CD4-positive, alpha-beta memory T cell (primary cell): ENCODE results near the gene GABRA1. TPM values are rescaled to one million over a fixed set of nuclear protein-coding genes. Genes with fewer than 3 reads are reported as not detected.

Source experiments
- CTCF ChIA-PET: fragments of 350-600 bp; sonication (Branson Sonifier 250); formaldehyde crosslinking; loops from one replicate; lab custom pipeline; 2021; ENCODE audit warnings: inconsistent platforms; ENCODE audit not compliant: partially characterized antibody; lab: Charles Lee
- POLR2A ChIA-PET: fragments of 350-600 bp; sonication (Branson Sonifier 250); formaldehyde crosslinking; loops from one replicate; lab custom pipeline; 2021; ENCODE audit not compliant: partially characterized antibody; lab: Charles Lee
- DNase-seq, 5 donors: peaks; one replicate each; pipeline versions ENCODE4 v3.0.0 to v3.0.0-alpha.2; 2020 to 2022; ENCODE audit warnings: mixed read lengths in 1 of 5
- H3K27ac ChIP-seq: one replicate; pipeline ENCODE4 v1.7.0; 2013; ENCODE audit warnings: low read depth, low read length
- H3K27me3 ChIP-seq: 2 replicates; pipeline ENCODE4 v1.7.0; 2013; ENCODE audit warnings: mild to moderate bottlenecking, low read length, moderate library complexity; ENCODE audit not compliant: insufficient read depth
- H3K36me3 ChIP-seq: 2 replicates; pipeline ENCODE4 v1.7.0; 2013; ENCODE audit warnings: mild to moderate bottlenecking, low read length, moderate library complexity; ENCODE audit not compliant: insufficient read depth
- H3K4me1 ChIP-seq: 2 replicates; pipeline ENCODE4 v1.7.0; 2013; ENCODE audit warnings: mild to moderate bottlenecking, low read length, moderate library complexity; ENCODE audit not compliant: insufficient read depth
- H3K4me3 ChIP-seq, 2 donors: one replicate each; pipeline ENCODE4 v1.7.0; 2013; ENCODE audit warnings: low read length in 2 of 2, mild to moderate bottlenecking in 1 of 2
- H3K9me3 ChIP-seq, 2 donors: one replicate each; pipeline ENCODE4 v1.7.0; 2013; ENCODE audit warnings: low read length in 2 of 2, control low read depth in 1 of 2; ENCODE audit not compliant: control insufficient read depth in 1 of 2
- H3K27ac Mint-ChIP-seq, 7 donors: one replicate each; pipeline ENCODE4 v1.8.0; 2020 to 2021; ENCODE audit warnings: mixed read lengths in 7 of 7, mild to moderate bottlenecking in 6 of 7, inconsistent platforms in 3 of 7, moderate library complexity in 3 of 7
- H3K27me3 Mint-ChIP-seq, 2 donors: one replicate each; pipeline ENCODE4 v1.8.0; 2020 to 2021; ENCODE audit warnings: mixed read lengths in 2 of 2
- H3K36me3 Mint-ChIP-seq, 2 donors: one replicate each; pipeline ENCODE4 v1.8.0; 2020 to 2021; ENCODE audit warnings: mixed read lengths in 2 of 2, inconsistent platforms in 1 of 2, mild to moderate bottlenecking in 1 of 2
- H3K4me1 Mint-ChIP-seq, 4 donors: one replicate each; pipeline ENCODE4 v1.8.0; 2020 to 2021; ENCODE audit warnings: mixed read lengths in 4 of 4, mild to moderate bottlenecking in 1 of 4
- H3K4me3 Mint-ChIP-seq, 8 donors: one replicate each; pipeline ENCODE4 v1.8.0; 2020 to 2021; ENCODE audit warnings: mixed read lengths in 8 of 8, mild to moderate bottlenecking in 7 of 8, moderate library complexity in 6 of 8, inconsistent platforms in 3 of 8
- H3K9me3 Mint-ChIP-seq, 8 donors: one replicate each; pipeline ENCODE4 v1.8.0; 2020 to 2021; ENCODE audit warnings: mixed read lengths in 8 of 8, mild to moderate bottlenecking in 5 of 8, inconsistent platforms in 3 of 8, moderate library complexity in 1 of 8
- intact Hi-C: fragments of 100-400 bp; cut with micrococcal nuclease; formaldehyde crosslinking; loops from one replicate; pipeline ENCODE4 v1.15.1; 2023
- polyA plus RNA-seq, 2 donors: library from polyadenylated mRNA; unstranded; fragments of 300-500 nt; fragmentation: Illumina TruSeq; gene quantifications; one replicate each; pipeline ENCODE4 v1.2.3, GENCODE V29; 2021
- total RNA-seq, 2 experiments: library from RNA; stranded (reverse); gene quantifications; one replicate each; pipeline ENCODE4 v1.2.3, GENCODE V29; 2021

The GABRA1 gene
- total and polyA plus RNA-seq, 4 experiments from 2014 or later, result not detected

GRCh38 chr5:161900981-161901380 lies 53.1 kb downstream of the GABRA1 start:
- H3K9me3 Mint-ChIP-seq, result peaks cover 0 to 15% (median 4%) of the 10 kb centered on the region in 8 donors
- DNase-seq, result no peak
- no peaks in the 10 kb centered on the region for H3K27me3 Mint-ChIP-seq
- H3K36me3 Mint-ChIP-seq, result no peaks in the 10 kb centered on the region
- H3K4me1 ChIP-seq, result no peaks in the 10 kb centered on the region
- H3K4me3 ChIP-seq, result no peak overlapping the region
- POLR2A ChIA-PET, result no interaction called here
- no peak overlapping the region for H3K27ac Mint-ChIP-seq
- intact Hi-C loops, result no loop called here
- no peaks in the 10 kb centered on the region for H3K27me3 ChIP-seq
- CTCF ChIA-PET, result no interaction called here
- no peak overlapping the region for H3K27ac ChIP-seq
- no peaks in the 10 kb centered on the region for H3K4me1 Mint-ChIP-seq
- no peak overlapping the region for H3K4me3 Mint-ChIP-seq
- H3K9me3 ChIP-seq, result no peaks in the 10 kb centered on the region
- H3K36me3 ChIP-seq, result no peaks in the 10 kb centered on the region

- Mint-ChIP-seq H3K4me1 (no peaks in the 10 kb centered on the region), H3K36me3 (no peaks in the 10 kb centered on the region), H3K27ac (no peak overlapping the region), H3K4me3 (no peak overlapping the region), H3K9me3 (peaks cover 4 to 12% (median 7%) of the 10 kb centered on the region in 8 donors), H3K27me3 (no peaks in the 10 kb centered on the region)
- Histone ChIP-seq H3K36me3 (no peaks in the 10 kb centered on the region), H3K9me3 (no peaks in the 10 kb centered on the region), H3K27me3 (no peaks in the 10 kb centered on the region), H3K4me3 (no peak overlapping the region), H3K27ac (no peak overlapping the region), H3K4me1 (no peaks in the 10 kb centered on the region)
- intact Hi-C loops, result no loop called here
- ChIA-PET CTCF (no interaction called here), POLR2A (no interaction called here)
- DNase-seq, result no peak
Observed at GRCh38 chr5:161921781-161922180, 73.9 kb downstream of the GABRA1 start.

GRCh38 chr5:161924270-161924669 lies 76.3 kb downstream of the GABRA1 start:
- DNase-seq, result no peak
- H3K27me3 Mint-ChIP-seq, result no peaks in the 10 kb centered on the region
- no peaks in the 10 kb centered on the region for H3K36me3 ChIP-seq
- peaks cover 4 to 12% (median 7%) of the 10 kb centered on the region in 8 donors for H3K9me3 Mint-ChIP-seq
- H3K4me1 ChIP-seq, result no peaks in the 10 kb centered on the region
- POLR2A ChIA-PET, result no interaction called here
- CTCF ChIA-PET, result no interaction called here
- no peak overlapping the region for H3K4me3 ChIP-seq
- intact Hi-C loops, result no loop called here
- H3K27ac Mint-ChIP-seq, result no peak overlapping the region
- no peaks in the 10 kb centered on the region for H3K9me3 ChIP-seq
- no peak overlapping the region for H3K4me3 Mint-ChIP-seq
- no peaks in the 10 kb centered on the region for H3K4me1 Mint-ChIP-seq
- H3K27me3 ChIP-seq, result no peaks in the 10 kb centered on the region
- no peaks in the 10 kb centered on the region for H3K36me3 Mint-ChIP-seq
- H3K27ac ChIP-seq, result no peak overlapping the region

GRCh38 chr5:161925960-161926359 lies 78.0 kb downstream of the GABRA1 start:
- Histone ChIP-seq H3K27ac (no peak overlapping the region), H3K27me3 (no peaks in the 10 kb centered on the region), H3K9me3 (no peaks in the 10 kb centered on the region), H3K4me1 (no peaks in the 10 kb centered on the region), H3K4me3 (no peak overlapping the region), H3K36me3 (no peaks in the 10 kb centered on the region)
- no peak overlapping the region for H3K27ac Mint-ChIP-seq
- H3K9me3 Mint-ChIP-seq, result peaks cover 4 to 12% (median 7%) of the 10 kb centered on the region in 8 donors
- no peaks in the 10 kb centered on the region for H3K36me3 Mint-ChIP-seq
- intact Hi-C loops, result no loop called here
- H3K27me3 Mint-ChIP-seq, result no peaks in the 10 kb centered on the region
- no peak overlapping the region for H3K4me3 Mint-ChIP-seq
- no peak for DNase-seq
- CTCF ChIA-PET, result no interaction called here
- POLR2A ChIA-PET, result no interaction called here
- H3K4me1 Mint-ChIP-seq, result no peaks in the 10 kb centered on the region

- H3K9me3 Mint-ChIP-seq, result peaks cover 0 to 12% (median 6%) of the 10 kb centered on the region in 8 donors
- H3K4me3 Mint-ChIP-seq, result no peak overlapping the region
- H3K36me3 Mint-ChIP-seq, result no peaks in the 10 kb centered on the region
- Histone ChIP-seq H3K4me1 (no peaks in the 10 kb centered on the region), H3K27me3 (no peaks in the 10 kb centered on the region), H3K36me3 (no peaks in the 10 kb centered on the region), H3K9me3 (no peaks in the 10 kb centered on the region), H3K4me3 (no peak overlapping the region), H3K27ac (no peak overlapping the region)
- no peak overlapping the region for H3K27ac Mint-ChIP-seq
- intact Hi-C loops, result no loop called here
- H3K27me3 Mint-ChIP-seq, result no peaks in the 10 kb centered on the region
- POLR2A ChIA-PET, result no interaction called here
- H3K4me1 Mint-ChIP-seq, result no peaks in the 10 kb centered on the region
- CTCF ChIA-PET, result no interaction called here
- DNase-seq, result no peak
Observed at GRCh38 chr5:161934486-161934885, 86.6 kb downstream of the GABRA1 start.

- Histone ChIP-seq H3K4me3 (no peak overlapping the region), H3K9me3 (no peaks in the 10 kb centered on the region), H3K4me1 (no peaks in the 10 kb centered on the region), H3K36me3 (no peaks in the 10 kb centered on the region), H3K27me3 (no peaks in the 10 kb centered on the region), H3K27ac (no peak overlapping the region)
- no peaks in the 10 kb centered on the region for H3K4me1 Mint-ChIP-seq
- ChIA-PET CTCF (no interaction called here), POLR2A (no interaction called here)
- H3K36me3 Mint-ChIP-seq, result no peaks in the 10 kb centered on the region
- H3K27me3 Mint-ChIP-seq, result no peaks in the 10 kb centered on the region
- H3K27ac Mint-ChIP-seq, result no peak overlapping the region
- no peak for DNase-seq
- H3K4me3 Mint-ChIP-seq, result no peak overlapping the region
- intact Hi-C loops, result no loop called here
- H3K9me3 Mint-ChIP-seq, result peaks cover 0 to 10% (median 5%) of the 10 kb centered on the region in 8 donors
Observed at GRCh38 chr5:161944974-161945373, 97.1 kb downstream of the GABRA1 start.

GRCh38 chr5:161946911-161947310 lies 99.0 kb downstream of the GABRA1 start:
- no peak overlapping the region for H3K27ac Mint-ChIP-seq
- intact Hi-C loops, result no loop called here

More at GRCh38 chr5:161946911-161947310, 99.0 kb downstream of the GABRA1 start:
- ChIA-PET CTCF (no interaction called here), POLR2A (no interaction called here)
- H3K4me1 Mint-ChIP-seq, result no peaks in the 10 kb centered on the region
- H3K27me3 ChIP-seq, result no peaks in the 10 kb centered on the region
- no peaks in the 10 kb centered on the region for H3K36me3 ChIP-seq
- no peaks in the 10 kb centered on the region for H3K36me3 Mint-ChIP-seq
- no peak for DNase-seq
- no peaks in the 10 kb centered on the region for H3K4me1 ChIP-seq
- no peak overlapping the region for H3K4me3 ChIP-seq
- H3K9me3 ChIP-seq, result peaks cover 0 to 4% of the 10 kb centered on the region in 2 donors
- H3K27me3 Mint-ChIP-seq, result no peaks in the 10 kb centered on the region
- peaks cover 0 to 10% (median 4%) of the 10 kb centered on the region in 8 donors for H3K9me3 Mint-ChIP-seq
- no peak overlapping the region for H3K27ac ChIP-seq
- H3K4me3 Mint-ChIP-seq, result no peak overlapping the region
